GOT3 (cell line): ENCODE results near the gene GRIK3.

Experiments used
- DNase-seq: peaks from one replicate; lab custom pipeline; 2025; ENCODE audit warnings: mixed read lengths; lab: John Stamatoyannopoulos, UW

The GRIK3 gene

GRCh38 chr1:36879613-36880012 lies 154.7 kb downstream of the GRIK3 start:
- DNase-seq = no peak

- no peak for DNase-seq
Measured at GRCh38 chr1:36876990-36877389, 157.3 kb downstream of the GRIK3 start.

- DNase-seq = no peak
Measured at GRCh38 chr1:36874271-36875060, 159.8 kb downstream of the GRIK3 start.

GRCh38 chr1:36872858-36873257 lies 161.5 kb downstream of the GRIK3 start:
- no peak for DNase-seq

- no peak for DNase-seq
Measured at GRCh38 chr1:36872126-36872754, 162.1 kb downstream of the GRIK3 start.

GRCh38 chr1:36871146-36871971 lies 163.0 kb downstream of the GRIK3 start:
- no peak for DNase-seq

- DNase-seq = no peak
Measured at GRCh38 chr1:36869826-36870225, 164.5 kb downstream of the GRIK3 start.

GRCh38 chr1:36869054-36869453 lies 165.3 kb downstream of the GRIK3 start:
- DNase-seq = no peak

- DNase-seq = no peak
Measured at GRCh38 chr1:36867575-36867974, 166.7 kb downstream of the GRIK3 start.

- no peak for DNase-seq
Measured at GRCh38 chr1:36866169-36866814, 168.0 kb downstream of the GRIK3 start.

- DNase-seq = no peak
Measured at GRCh38 chr1:36865602-36865900, 168.8 kb downstream of the GRIK3 start.

- DNase-seq = no peak
Measured at GRCh38 chr1:36864823-36865601, 169.3 kb downstream of the GRIK3 start.

- no peak for DNase-seq
Measured at GRCh38 chr1:36864182-36864822, 170.0 kb downstream of the GRIK3 start.

GRCh38 chr1:36863500-36863899 lies 170.8 kb downstream of the GRIK3 start:
- no peak for DNase-seq

- no peak for DNase-seq
Measured at GRCh38 chr1:36863061-36863460, 171.3 kb downstream of the GRIK3 start.

GRCh38 chr1:36861375-36861774 lies 172.9 kb downstream of the GRIK3 start:
- DNase-seq = no peak

- no peak for DNase-seq
Measured at GRCh38 chr1:36859926-36860325, 174.4 kb downstream of the GRIK3 start.

GRCh38 chr1:36858981-36859380 lies 175.3 kb downstream of the GRIK3 start:
- DNase-seq = no peak

- no peak for DNase-seq
Measured at GRCh38 chr1:36858553-36858952, 175.8 kb downstream of the GRIK3 start.

- DNase-seq = no peak
Measured at GRCh38 chr1:36857754-36858153, 176.6 kb downstream of the GRIK3 start.
